Measurements from ENCODE around the gene MTX3. TPM values are rescaled to one million over a fixed set of nuclear protein-coding genes. Genes with fewer than 3 reads are reported as not detected.

Gene MTX3
- total RNA-seq, result 1 to 10 TPM; 4.4 to 9.1 (median 6.9) TPM
- long read RNA-seq, partial matches to known transcripts, result 0 of 1 reads
- long read RNA-seq, other reads (novel, unspliced or antisense), result 0 of 1 reads

- ATAC-seq, result peak; percentile 94 to 98 (median 96)
- 1% methylated on average over 8 of the region's 50 CpGs for WGBS (ENCODE audit: insufficient coverage, low coverage, low lambda C conversion rate, missing lambda C conversion rate)
- intact Hi-C loops (cut with DNase I), result no loop called here
- Histone ChIP-seq H3K36me3 (peaks cover 0 to 11% (median 3%) of the 10 kb centered on the region in 4 donors), H3K27ac (peak within 1 kb of the TSS; percentile 31 to 52 (median 44)), H3K4me1 (peaks cover 0 to 8% (median 0%) of the 10 kb centered on the region in 4 donors), H3K4me3 (peak within 1 kb of the TSS; percentile 82 to 95 (median 94)), H3K27me3 (no peaks in the 10 kb centered on the region), H3K9me3 (no peaks in the 10 kb centered on the region)
- DNase-seq, result peak; percentile 73 to 80 (median 77)
- TF ChIP-seq POLR2A (IDR thresholded peaks at IDR 0.05) (peak; percentile 56), CTCF (IDR thresholded peaks at IDR 0.05) (no peak)
Observed at GRCh38 chr5:79990598-79991507, at the start of gene MTX3. TSS of gene MTX3 (minus strand) at chr5:79991262. CDS start at chr5:79991238, 24 bp downstream.

DNA sequence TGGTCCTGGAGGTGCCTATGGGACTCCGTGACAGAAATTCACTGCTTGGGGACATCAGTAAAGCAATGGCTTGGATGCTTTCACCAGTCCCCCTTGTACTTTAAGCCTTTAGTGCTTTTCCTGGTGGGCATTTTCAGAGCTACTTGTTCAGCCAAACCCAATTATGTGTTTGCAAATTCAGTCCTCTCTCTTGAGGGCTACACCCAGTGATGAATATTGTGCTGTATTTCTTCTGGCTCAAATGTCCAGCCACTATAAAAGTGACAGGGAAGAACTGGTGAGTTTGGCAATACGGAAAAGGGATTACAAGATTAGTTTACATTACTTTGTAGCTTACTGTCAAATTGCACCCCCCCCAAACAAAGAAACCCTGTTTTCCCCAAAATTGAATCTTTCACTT, 48.6 kb upstream of the MTX3 start:
- no peak overlapping the region for H3K27ac ChIP-seq
- no peaks in the 10 kb centered on the region for H3K4me1 ChIP-seq
- H3K36me3 ChIP-seq, result no peaks in the 10 kb centered on the region
- H3K4me3 ChIP-seq, result no peak overlapping the region
- peaks cover 0 to 10% of the 10 kb centered on the region in 2 donors for H3K27me3 ChIP-seq
- no peak for TF ChIP-seq CTCF (IDR thresholded peaks at IDR 0.05)
- TF ChIP-seq POLR2A (IDR thresholded peaks at IDR 0.05), result no peak
- intact Hi-C loops (cut with DNase I), result no loop called here
- WGBS (ENCODE audit: insufficient coverage, low coverage, low lambda C conversion rate, missing lambda C conversion rate), result 67% methylated on average over 2 of the region's 2 CpGs
- no peaks in the 10 kb centered on the region for H3K9me3 ChIP-seq
- DNase-seq, result no peak
- ATAC-seq, result no peak

DNA sequence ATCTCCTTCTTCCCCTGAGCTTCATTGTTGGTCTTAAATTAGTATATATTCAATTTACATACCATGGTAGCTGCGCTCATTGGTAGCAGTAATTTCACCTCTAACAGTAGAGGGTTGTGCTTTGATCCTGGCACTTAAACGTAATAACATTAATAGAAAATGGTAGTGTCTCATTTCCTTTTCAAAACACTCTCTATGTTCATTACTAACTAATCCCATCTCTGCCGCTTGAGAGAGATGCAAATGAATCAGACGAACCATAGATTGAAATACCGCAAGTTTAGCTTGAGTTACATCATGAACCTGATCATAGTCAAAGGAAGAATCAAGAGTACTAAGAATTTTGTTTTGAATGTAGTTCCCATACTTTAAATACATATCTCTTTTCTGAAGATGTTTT, 46.3 kb upstream of the MTX3 start:
- DNase-seq, result no peak
- H3K27ac ChIP-seq, result no peak overlapping the region
- WGBS (ENCODE audit: insufficient coverage, low coverage, low lambda C conversion rate, missing lambda C conversion rate), result 63% methylated on average over 5 of the region's 5 CpGs
- no peaks in the 10 kb centered on the region for H3K36me3 ChIP-seq
- H3K27me3 ChIP-seq, result peaks cover 0 to 20% of the 10 kb centered on the region in 2 donors
- no peak for ATAC-seq
- no peaks in the 10 kb centered on the region for H3K9me3 ChIP-seq
- TF ChIP-seq CTCF (IDR thresholded peaks at IDR 0.05) (no peak), POLR2A (IDR thresholded peaks at IDR 0.05) (no peak)
- H3K4me3 ChIP-seq, result no peak overlapping the region
- intact Hi-C loops (cut with DNase I), result no loop called here
- no peaks in the 10 kb centered on the region for H3K4me1 ChIP-seq

DNA sequence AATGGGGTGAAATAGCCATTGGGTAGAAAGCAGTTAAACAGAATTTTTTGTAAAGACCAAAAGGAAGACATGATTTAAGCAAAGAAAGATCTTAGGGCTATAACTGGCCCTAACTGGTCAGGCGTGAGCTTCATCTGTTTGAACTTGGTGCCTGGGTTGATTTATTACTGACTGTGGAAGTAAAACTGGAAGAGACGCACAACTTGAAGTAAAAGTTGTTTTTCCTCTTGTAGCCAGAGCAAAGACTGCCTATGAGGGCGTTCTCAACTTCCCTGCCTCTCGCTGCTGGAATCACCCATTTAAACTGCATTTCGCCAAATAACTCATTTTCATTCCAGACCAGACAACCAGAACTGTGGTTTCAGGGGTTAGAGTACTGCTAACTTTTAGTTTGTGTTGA, 45.6 kb upstream of the MTX3 start:
- 87% methylated on average over 5 of the region's 5 CpGs for WGBS (ENCODE audit: insufficient coverage, low coverage, low lambda C conversion rate, missing lambda C conversion rate)

More for the DNA sequence above, 45.6 kb upstream of the MTX3 start:
- Histone ChIP-seq H3K36me3 (no peaks in the 10 kb centered on the region), H3K27me3 (peaks cover 0 to 20% of the 10 kb centered on the region in 2 donors), H3K4me1 (no peaks in the 10 kb centered on the region), H3K27ac (no peak overlapping the region), H3K9me3 (no peaks in the 10 kb centered on the region), H3K4me3 (no peak overlapping the region)
- ATAC-seq (no peak), DNase-seq (no peak)
- intact Hi-C loops (cut with DNase I), result no loop called here
- TF ChIP-seq POLR2A (IDR thresholded peaks at IDR 0.05) (no peak), CTCF (IDR thresholded peaks at IDR 0.05) (no peak)
